DND-41 (cell line): Measurements from ENCODE around the gene LTA.

Source experiments
- CTCF ChIP-seq: IDR thresholded peaks from 2 replicates; pipeline ENCODE4 v1.5.1; 2012; ENCODE audit warnings: borderline replicate concordance, low read length, moderate library complexity, mild to moderate bottlenecking; ENCODE audit not compliant: poor library complexity, severe bottlenecking; ENCODE audit errors: extremely low read depth
- EZH2 ChIP-seq: IDR thresholded peaks from 3 replicates; pipeline ENCODE4 v1.6.1; 2012; ENCODE audit warnings: borderline replicate concordance, low read depth, mild to moderate bottlenecking, moderate library complexity, low read length, inconsistent platforms; ENCODE audit not compliant: severe bottlenecking

- no peak for TF ChIP-seq EZH2
- no peak for TF ChIP-seq CTCF
These were observed 7.7 kb downstream of the LTA start for GRCh38 chr6:31579546-31580437.
